DOHH2 (cell line): ENCODE data around the gene CACNA1D.

Experiments
- H3F3A ChIP-seq: fragments of 200-600 bp; sonication (generic), shearing (Covaris generic); 2 replicates; pipeline ENCODE4 v1.6.0; 2016; ENCODE audit warnings: antibody characterized with exemption, mild to moderate bottlenecking; ENCODE audit not compliant: control insufficient read depth, insufficient read depth
- H3K27ac ChIP-seq: fragments of 200-600 bp; sonication (generic); 2 replicates; pipeline ENCODE4 v1.5.1; 2014; ENCODE audit warnings: low read depth, mild to moderate bottlenecking, low read length, moderate library complexity
- H3K27me3 ChIP-seq: fragments of 200-600 bp; sonication (generic); 2 replicates; pipeline ENCODE4 v1.6.1; 2014; ENCODE audit warnings: mild to moderate bottlenecking, low read length, mixed read lengths; ENCODE audit not compliant: control insufficient read depth
- H3K36me3 ChIP-seq: fragments of 200-600 bp; sonication (generic); 2 replicates; pipeline ENCODE4 v1.6.1; 2014; ENCODE audit warnings: mild to moderate bottlenecking, low read length, moderate library complexity, mixed read lengths; ENCODE audit not compliant: control insufficient read depth
- H3K4me1 ChIP-seq: fragments of 200-600 bp; sonication (generic); 2 replicates; pipeline ENCODE4 v1.6.1; 2014; ENCODE audit warnings: mild to moderate bottlenecking, low read length, mixed read lengths; ENCODE audit not compliant: control insufficient read depth
- H3K4me2 ChIP-seq: fragments of 200-600 bp; sonication (generic); 2 replicates; pipeline ENCODE4 v1.6.0; 2014; ENCODE audit warnings: mild to moderate bottlenecking, low read length, moderate library complexity
- H3K4me3 ChIP-seq: fragments of 200-600 bp; sonication (generic); 2 replicates; pipeline ENCODE4 v1.5.1; 2014; ENCODE audit warnings: mild to moderate bottlenecking, low read length, mixed read lengths
- H3K79me2 ChIP-seq: fragments of 200-600 bp; sonication (generic); 2 replicates; pipeline ENCODE4 v1.6.1; 2014; ENCODE audit warnings: mild to moderate bottlenecking, low read length, mixed read lengths; ENCODE audit not compliant: control insufficient read depth
- H3K9me2 ChIP-seq: fragments of 200-600 bp; sonication (generic); replicated peaks from 2 replicates; pipeline ENCODE4 v1.6.1; 2014; ENCODE audit warnings: mild to moderate bottlenecking, low read length, mixed read lengths; ENCODE audit not compliant: control insufficient read depth
- H3K9me3 ChIP-seq: fragments of 200-600 bp; sonication (generic); 2 replicates; pipeline ENCODE4 v1.6.1; 2014; ENCODE audit warnings: antibody characterized with exemption, low read length, mixed read lengths; ENCODE audit not compliant: control insufficient read depth, insufficient read depth
- H4K20me1 ChIP-seq: fragments of 200-600 bp; sonication (generic); 2 replicates; pipeline ENCODE4 v1.6.0; 2014; ENCODE audit warnings: low read depth, mild to moderate bottlenecking, antibody characterized with exemption, low read length, moderate library complexity; ENCODE audit not compliant: control insufficient read depth, insufficient read depth
- CTCF ChIP-seq: fragments of 200-600 bp; sonication (generic); IDR thresholded peaks from one replicate; pipeline ENCODE4 v1.5.1; 2014; ENCODE audit warnings: antibody characterized with exemption, mild to moderate bottlenecking, low read depth, low read length; ENCODE audit not compliant: poor library complexity, severe bottlenecking
- EZH2phosphoT487 ChIP-seq: fragments of 200-600 bp; sonication (generic); IDR thresholded peaks from 2 replicates; pipeline ENCODE4 v1.6.1; 2017; ENCODE audit warnings: borderline replicate concordance, mild to moderate bottlenecking, antibody characterized with exemption, low read length, moderate library complexity, mixed read lengths

Gene CACNA1D

GRCh38 chr3:53753518-53754183 lies 259.2 kb downstream of the CACNA1D start:
- H3K27ac ChIP-seq, result no peak overlapping the region
- H3K9me2 ChIP-seq, result no peaks in the 10 kb centered on the region
- no peaks in the 10 kb centered on the region for H4K20me1 ChIP-seq
- no peaks in the 10 kb centered on the region for H3K36me3 ChIP-seq
- H3K4me2 ChIP-seq, result no peak overlapping the region; the same call in 1 of the 2 replicates
- H3K79me2 ChIP-seq, result no peaks in the 10 kb centered on the region
- no peak overlapping the region for H3K4me3 ChIP-seq
- peaks cover 17% of the 10 kb centered on the region for H3K4me1 ChIP-seq
- no peak for TF ChIP-seq EZH2phosphoT487
- TF ChIP-seq CTCF, result no peak
- no peaks in the 10 kb centered on the region for H3K9me3 ChIP-seq
- H3K27me3 ChIP-seq, result peaks cover 12% of the 10 kb centered on the region
- H3F3A ChIP-seq, result no peaks in the 10 kb centered on the region

- no peaks in the 10 kb centered on the region for H3K36me3 ChIP-seq
- H3K9me2 ChIP-seq, result no peaks in the 10 kb centered on the region
- no peaks in the 10 kb centered on the region for H3K9me3 ChIP-seq
- no peaks in the 10 kb centered on the region for H3K79me2 ChIP-seq
- TF ChIP-seq EZH2phosphoT487, result no peak
- TF ChIP-seq CTCF, result no peak
- no peak overlapping the region for H3K4me3 ChIP-seq
- peaks cover 12% of the 10 kb centered on the region for H3K27me3 ChIP-seq
- no peaks in the 10 kb centered on the region for H4K20me1 ChIP-seq
- H3K4me2 ChIP-seq, result no peak overlapping the region
- H3K27ac ChIP-seq, result no peak overlapping the region
- peaks cover 10% of the 10 kb centered on the region; the same call in 1 of the 2 replicates for H3K4me1 ChIP-seq
- H3F3A ChIP-seq, result no peaks in the 10 kb centered on the region
Measured at GRCh38 chr3:53754325-53754724, 259.9 kb downstream of the CACNA1D start.

- 0 out of 2 replicates have a peak, but pooled peaks cover 3% of the 10 kb centered on the region for H3K27me3 ChIP-seq
Measured at GRCh38 chr3:53758846-53759245, 264.4 kb downstream of the CACNA1D start.

More at GRCh38 chr3:53758846-53759245, 264.4 kb downstream of the CACNA1D start:
- no peaks in the 10 kb centered on the region for H3K36me3 ChIP-seq
- no peaks in the 10 kb centered on the region for H3K9me2 ChIP-seq
- no peak overlapping the region for H3K27ac ChIP-seq
- H4K20me1 ChIP-seq, result no peaks in the 10 kb centered on the region
- no peaks in the 10 kb centered on the region for H3F3A ChIP-seq
- no peaks in the 10 kb centered on the region for H3K9me3 ChIP-seq
- no peak overlapping the region for H3K4me3 ChIP-seq
- TF ChIP-seq EZH2phosphoT487, result no peak
- no peak for TF ChIP-seq CTCF
- no peaks in the 10 kb centered on the region for H3K79me2 ChIP-seq
- H3K4me2 ChIP-seq, result no peak overlapping the region
- H3K4me1 ChIP-seq, result peaks cover 1% of the 10 kb centered on the region; the same call in 1 of the 2 replicates
